WERI-Rb-1 (cell line): ENCODE results near the gene POLR1A.

Experiments
- DNase-seq: peaks from one replicate; pipeline ENCODE4 v3.0.0-alpha.2; 2020
- H3K27ac ChIP-seq: fragments of 250-450 bp; sonication (Bioruptor Pico); 2 replicates; pipeline ENCODE4 v1.5.1; 2020; ENCODE audit warnings: mild to moderate bottlenecking, moderate library complexity
- H3K27me3 ChIP-seq: fragments of 250-450 bp; sonication (Bioruptor Pico); 2 replicates; pipeline ENCODE4 v1.5.1; 2021; ENCODE audit warnings: mild to moderate bottlenecking, low read depth, moderate library complexity; ENCODE audit not compliant: insufficient read depth, severe bottlenecking
- H3K36me3 ChIP-seq: fragments of 250-450 bp; sonication (Bioruptor Pico); 2 replicates; pipeline ENCODE4 v1.5.1; 2020; ENCODE audit warnings: mild to moderate bottlenecking, moderate library complexity
- H3K4me3 ChIP-seq: 2 replicates; pipeline ENCODE4 v1.5.1; 2011; ENCODE audit warnings: low read depth, mild to moderate bottlenecking, control low read depth, low read length
- H3K9me3 ChIP-seq: fragments of 250-450 bp; sonication (Bioruptor Pico); 2 replicates; pipeline ENCODE4 v1.5.1; 2021; ENCODE audit warnings: mild to moderate bottlenecking, moderate library complexity; ENCODE audit not compliant: severe bottlenecking
- CTCF ChIP-seq: IDR thresholded peaks from 2 replicates; pipeline ENCODE4 v1.5.1; 2011; ENCODE audit warnings: low read depth, mild to moderate bottlenecking, control low read depth, inconsistent platforms, low read length

The POLR1A gene

GRCh38 chr2:85988175-85988913 is 117.3 kb downstream of the POLR1A start:
- no peak for TF ChIP-seq CTCF
- DNase-seq = no peak
- H3K27me3 ChIP-seq = no peaks in the 10 kb centered on the region
- H3K4me3 ChIP-seq = no peak overlapping the region
- H3K9me3 ChIP-seq = no peaks in the 10 kb centered on the region
- H3K36me3 ChIP-seq = no peaks in the 10 kb centered on the region
- H3K27ac ChIP-seq = no peak overlapping the region

GRCh38 chr2:85987266-85988174 is 118.2 kb downstream of the POLR1A start:
- Histone ChIP-seq H3K27ac (no peak overlapping the region), H3K9me3 (no peaks in the 10 kb centered on the region), H3K27me3 (no peaks in the 10 kb centered on the region), H3K4me3 (no peak overlapping the region), H3K36me3 (no peaks in the 10 kb centered on the region)
- DNase-seq = no peak
- no peak for TF ChIP-seq CTCF

- no peak for TF ChIP-seq CTCF
- Histone ChIP-seq H3K27ac (no peak overlapping the region), H3K27me3 (no peaks in the 10 kb centered on the region), H3K9me3 (no peaks in the 10 kb centered on the region), H3K4me3 (no peak overlapping the region), H3K36me3 (no peaks in the 10 kb centered on the region)
- DNase-seq = no peak
These were observed 119.6 kb downstream of the POLR1A start for GRCh38 chr2:85986121-85986520.

GRCh38 chr2:85984788-85985187 is 120.9 kb downstream of the POLR1A start:
- Histone ChIP-seq H3K27me3 (no peaks in the 10 kb centered on the region), H3K27ac (no peak overlapping the region), H3K36me3 (no peaks in the 10 kb centered on the region), H3K9me3 (no peaks in the 10 kb centered on the region), H3K4me3 (no peak overlapping the region)
- DNase-seq = no peak
- TF ChIP-seq CTCF = no peak

GRCh38 chr2:85983766-85984165 is 121.9 kb downstream of the POLR1A start:
- no peak overlapping the region for H3K27ac ChIP-seq
- no peaks in the 10 kb centered on the region for H3K27me3 ChIP-seq
- no peak for TF ChIP-seq CTCF
- H3K4me3 ChIP-seq = no peak overlapping the region
- no peaks in the 10 kb centered on the region for H3K36me3 ChIP-seq
- DNase-seq = no peak
- H3K9me3 ChIP-seq = no peaks in the 10 kb centered on the region
